ENCODE data around the gene MCM9.

The MCM9 gene

GRCh38 chr6:118932421-118932820 lies 2.5 kb downstream of the MCM9 start:
- Histone ChIP-seq H3K9me3 (ENCODE audit: low read length) (no peaks in the 10 kb centered on the region), H3K27ac (ENCODE audit: low read depth, low read length, poor library complexity, severe bottlenecking) (no peak overlapping the region), H3K27me3 (ENCODE audit: insufficient read depth, low read length) (no peaks in the 10 kb centered on the region), H3K9ac (ENCODE audit: low read length) (no peak overlapping the region), H3K36me3 (ENCODE audit: insufficient read depth, low read length) (peaks cover 37% of the 10 kb centered on the region), H3F3A (ENCODE audit: insufficient read depth, low read length) (no peaks in the 10 kb centered on the region), H4K20me1 (ENCODE audit: insufficient read depth, low read length) (no peaks in the 10 kb centered on the region), H2AFZ (ENCODE audit: low read length) (no peak overlapping the region), H3K4me3 (ENCODE audit: low read depth, low read length, poor library complexity, severe bottlenecking) (no peak overlapping the region), H3K79me2 (ENCODE audit: insufficient read depth, low read length) (0 out of 2 replicates have a peak, but pooled peaks cover 8% of the 10 kb centered on the region), H3K4me1 (ENCODE audit: insufficient read depth, low read length, severe bottlenecking) (peaks cover 22% of the 10 kb centered on the region), H3K9me2 (ENCODE audit: low read depth, low read length) (no peaks in the 10 kb centered on the region), H3K4me2 (ENCODE audit: low read length) (0 out of 2 replicates have a peak overlapping the region, but pooled peaks have one; percentile 7)
- no peak for TF ChIP-seq CTCF (IDR thresholded peaks at IDR 0.05; ENCODE audit: low read length)
- TF ChIP-seq EZH2 (IDR thresholded peaks at IDR 0.05; ENCODE audit: borderline replicate concordance, low read length), result no peak

- H3K9me2 ChIP-seq (ENCODE audit: low read depth, low read length), result no peaks in the 10 kb centered on the region
- H4K20me1 ChIP-seq (ENCODE audit: insufficient read depth, low read length), result no peaks in the 10 kb centered on the region
- H3K27ac ChIP-seq (ENCODE audit: low read depth, low read length, poor library complexity, severe bottlenecking), result no peak overlapping the region
- no peaks in the 10 kb centered on the region for H3F3A ChIP-seq (ENCODE audit: insufficient read depth, low read length)
- no peak overlapping the region for H3K9ac ChIP-seq (ENCODE audit: low read length)
- H2AFZ ChIP-seq (ENCODE audit: low read length), result no peak overlapping the region
- 0 out of 2 replicates have a peak, but pooled peaks cover 8% of the 10 kb centered on the region for H3K79me2 ChIP-seq (ENCODE audit: insufficient read depth, low read length)
- H3K27me3 ChIP-seq (ENCODE audit: insufficient read depth, low read length), result no peaks in the 10 kb centered on the region
- no peak overlapping the region for H3K4me3 ChIP-seq (ENCODE audit: low read depth, low read length, poor library complexity, severe bottlenecking)
- H3K36me3 ChIP-seq (ENCODE audit: insufficient read depth, low read length), result peaks cover 46% of the 10 kb centered on the region
- H3K4me1 ChIP-seq (ENCODE audit: insufficient read depth, low read length, severe bottlenecking), result peaks cover 22% of the 10 kb centered on the region
- no peaks in the 10 kb centered on the region for H3K9me3 ChIP-seq (ENCODE audit: low read length)
- no peak overlapping the region for H3K4me2 ChIP-seq (ENCODE audit: low read length)
- TF ChIP-seq CTCF (IDR thresholded peaks at IDR 0.05; ENCODE audit: low read length) (no peak), EZH2 (IDR thresholded peaks at IDR 0.05; ENCODE audit: borderline replicate concordance, low read length) (no peak)
These were observed 3.5 kb downstream of the MCM9 start for GRCh38 chr6:118931436-118931835.

GRCh38 chr6:118930680-118931079 lies 4.3 kb downstream of the MCM9 start:
- Histone ChIP-seq H3K36me3 (ENCODE audit: insufficient read depth, low read length) (peaks cover 53% of the 10 kb centered on the region), H3K27me3 (ENCODE audit: insufficient read depth, low read length) (no peaks in the 10 kb centered on the region), H3K9me3 (ENCODE audit: low read length) (no peaks in the 10 kb centered on the region), H3K4me3 (ENCODE audit: low read depth, low read length, poor library complexity, severe bottlenecking) (no peak overlapping the region), H3K4me2 (ENCODE audit: low read length) (no peak overlapping the region), H3K9me2 (ENCODE audit: low read depth, low read length) (no peaks in the 10 kb centered on the region), H2AFZ (ENCODE audit: low read length) (no peak overlapping the region), H3K27ac (ENCODE audit: low read depth, low read length, poor library complexity, severe bottlenecking) (no peak overlapping the region), H4K20me1 (ENCODE audit: insufficient read depth, low read length) (no peaks in the 10 kb centered on the region), H3K4me1 (ENCODE audit: insufficient read depth, low read length, severe bottlenecking) (peaks cover 17% of the 10 kb centered on the region), H3F3A (ENCODE audit: insufficient read depth, low read length) (no peaks in the 10 kb centered on the region), H3K9ac (ENCODE audit: low read length) (no peak overlapping the region), H3K79me2 (ENCODE audit: insufficient read depth, low read length) (peaks cover 11% of the 10 kb centered on the region; the same call in 1 of the 2 replicates)
- TF ChIP-seq EZH2 (IDR thresholded peaks at IDR 0.05; ENCODE audit: borderline replicate concordance, low read length) (no peak), CTCF (IDR thresholded peaks at IDR 0.05; ENCODE audit: low read length) (no peak)
